OCI-LY1 (cell line): ENCODE data around the gene CHST13.

Source experiments
- H2AFZ ChIP-seq: fragments of 200-600 bp; sonication (generic), shearing (Covaris generic); 2 replicates; pipeline ENCODE4 v1.6.0; 2014; ENCODE audit warnings: antibody characterized with exemption, mild to moderate bottlenecking, low read length
- H3F3A ChIP-seq: fragments of 200-600 bp; sonication (generic), shearing (Covaris generic); 2 replicates; pipeline ENCODE4 v1.6.0; 2014; ENCODE audit warnings: mild to moderate bottlenecking, antibody characterized with exemption, low read length, moderate library complexity; ENCODE audit not compliant: insufficient read depth
- H3K27ac ChIP-seq: fragments of 200-600 bp; sonication (generic); 2 replicates; pipeline ENCODE4 v1.5.1; 2014; ENCODE audit warnings: low read length, mixed run types, mild to moderate bottlenecking, low read depth; ENCODE audit not compliant: poor library complexity, severe bottlenecking
- H3K27me3 ChIP-seq: fragments of 200-600 bp; sonication (generic); 2 replicates; pipeline ENCODE4 v1.6.0; 2014; ENCODE audit warnings: antibody characterized with exemption, mild to moderate bottlenecking, low read length, moderate library complexity; ENCODE audit not compliant: insufficient read depth
- H3K36me3 ChIP-seq: fragments of 200-600 bp; sonication (generic); 2 replicates; pipeline ENCODE4 v1.6.1; 2014; ENCODE audit warnings: mild to moderate bottlenecking, antibody characterized with exemption, low read length, moderate library complexity, mixed read lengths; ENCODE audit not compliant: insufficient read depth
- H3K4me1 ChIP-seq: fragments of 200-600 bp; sonication (generic); 2 replicates; pipeline ENCODE4 v1.5.1; 2014; ENCODE audit warnings: mild to moderate bottlenecking, low read length, moderate library complexity; ENCODE audit not compliant: insufficient read depth, severe bottlenecking
- H3K4me2 ChIP-seq: fragments of 200-600 bp; sonication (generic), shearing (Covaris generic); 2 replicates; pipeline ENCODE4 v1.6.1; 2014; ENCODE audit warnings: low read length
- H3K4me3 ChIP-seq: fragments of 200-600 bp; sonication (generic); 2 replicates; pipeline ENCODE4 v1.5.1; 2014; ENCODE audit warnings: low read length, low read depth, mild to moderate bottlenecking, mixed read lengths; ENCODE audit not compliant: poor library complexity, severe bottlenecking
- H3K79me2 ChIP-seq: fragments of 200-600 bp; shearing (Covaris generic); 2 replicates; pipeline ENCODE4 v1.6.1; 2016; ENCODE audit warnings: mixed run types, low read length, mixed read lengths; ENCODE audit not compliant: insufficient read depth
- H3K9ac ChIP-seq: fragments of 200-600 bp; sonication (generic), shearing (Covaris generic); 2 replicates; pipeline ENCODE4 v1.6.1; 2014; ENCODE audit warnings: mild to moderate bottlenecking, low read length, mixed read lengths
- H3K9me2 ChIP-seq: fragments of 200-600 bp; sonication (generic), shearing (Covaris generic); 2 replicates; pipeline ENCODE4 v1.6.1; 2014; ENCODE audit warnings: low read depth, mild to moderate bottlenecking, low read length, mixed read lengths
- H3K9me3 ChIP-seq: fragments of 200-600 bp; shearing (Covaris generic); 2 replicates; pipeline ENCODE4 v1.6.1; 2014; ENCODE audit warnings: low read length, mixed read lengths
- H4K20me1 ChIP-seq: fragments of 200-600 bp; sonication (generic), shearing (Covaris generic); 2 replicates; pipeline ENCODE4 v1.6.0; 2016; ENCODE audit warnings: mild to moderate bottlenecking, low read length; ENCODE audit not compliant: insufficient read depth
- EZH2 ChIP-seq: fragments of 200-600 bp; sonication (generic), shearing (Covaris generic); IDR thresholded peaks from 2 replicates; pipeline ENCODE4 v1.8.0; 2017; ENCODE audit warnings: borderline replicate concordance, mixed run types, mild to moderate bottlenecking, antibody characterized with exemption, low read length, moderate library complexity, mixed read lengths
- TF ChIP-seq, protein P1 (sequence below): fragments of 200-600 bp; sonication (generic), shearing (Covaris generic); IDR thresholded peaks from 2 replicates; pipeline ENCODE4 v1.5.1; 2017; ENCODE audit warnings: mild to moderate bottlenecking, antibody characterized with exemption, low read length, moderate library complexity, mixed read lengths

The CHST13 gene

DNA sequence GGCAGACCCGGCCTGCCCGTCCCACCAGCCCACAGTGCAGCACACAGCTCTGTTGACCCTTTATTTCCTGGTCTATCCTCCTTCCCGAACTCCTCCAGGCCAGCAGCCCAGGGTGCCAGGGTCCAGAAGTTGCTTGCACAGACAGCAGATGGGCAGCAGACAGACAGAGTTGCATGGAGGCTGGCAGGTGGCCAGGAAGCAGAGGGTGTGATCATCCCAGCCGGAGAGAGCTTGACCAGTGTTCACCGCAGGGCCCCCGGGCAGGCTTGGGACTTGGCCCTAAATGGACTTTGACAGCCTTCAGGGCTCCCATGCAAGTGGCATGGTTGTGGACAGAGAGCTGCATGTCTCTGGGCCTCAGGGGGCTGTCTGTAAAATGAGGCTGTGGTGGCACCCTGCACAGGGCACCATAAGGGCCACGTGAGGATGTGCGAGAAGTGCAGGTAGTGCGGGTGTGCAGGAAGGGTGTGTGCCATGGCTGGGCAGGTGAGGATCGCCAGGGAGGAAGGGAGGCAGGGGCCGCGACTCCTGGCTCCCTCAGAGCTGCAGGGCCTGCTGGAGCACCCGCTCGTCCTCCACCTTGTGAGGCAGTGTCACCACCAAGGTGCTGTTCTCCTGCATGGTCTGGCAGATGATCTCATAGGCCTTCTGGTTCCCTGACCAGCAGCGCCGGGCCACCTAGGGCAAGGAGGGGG is 42.0 kb upstream of the CHST13 start:
- Histone ChIP-seq H3K9me2 (no peaks in the 10 kb centered on the region), H3K36me3 (no peaks in the 10 kb centered on the region), H3K4me3 (no peak overlapping the region), H3K27me3 (peaks cover 7% of the 10 kb centered on the region), H3K27ac (no peak overlapping the region), H3K4me2 (no peak overlapping the region), H2AFZ (no peak overlapping the region), H4K20me1 (no peaks in the 10 kb centered on the region), H3F3A (no peaks in the 10 kb centered on the region), H3K9ac (no peak overlapping the region), H3K9me3 (no peaks in the 10 kb centered on the region), H3K79me2 (no peaks in the 10 kb centered on the region), H3K4me1 (no peaks in the 10 kb centered on the region)
- TF ChIP-seq EZH2: no peak
- TF ChIP-seq, protein P1, sequence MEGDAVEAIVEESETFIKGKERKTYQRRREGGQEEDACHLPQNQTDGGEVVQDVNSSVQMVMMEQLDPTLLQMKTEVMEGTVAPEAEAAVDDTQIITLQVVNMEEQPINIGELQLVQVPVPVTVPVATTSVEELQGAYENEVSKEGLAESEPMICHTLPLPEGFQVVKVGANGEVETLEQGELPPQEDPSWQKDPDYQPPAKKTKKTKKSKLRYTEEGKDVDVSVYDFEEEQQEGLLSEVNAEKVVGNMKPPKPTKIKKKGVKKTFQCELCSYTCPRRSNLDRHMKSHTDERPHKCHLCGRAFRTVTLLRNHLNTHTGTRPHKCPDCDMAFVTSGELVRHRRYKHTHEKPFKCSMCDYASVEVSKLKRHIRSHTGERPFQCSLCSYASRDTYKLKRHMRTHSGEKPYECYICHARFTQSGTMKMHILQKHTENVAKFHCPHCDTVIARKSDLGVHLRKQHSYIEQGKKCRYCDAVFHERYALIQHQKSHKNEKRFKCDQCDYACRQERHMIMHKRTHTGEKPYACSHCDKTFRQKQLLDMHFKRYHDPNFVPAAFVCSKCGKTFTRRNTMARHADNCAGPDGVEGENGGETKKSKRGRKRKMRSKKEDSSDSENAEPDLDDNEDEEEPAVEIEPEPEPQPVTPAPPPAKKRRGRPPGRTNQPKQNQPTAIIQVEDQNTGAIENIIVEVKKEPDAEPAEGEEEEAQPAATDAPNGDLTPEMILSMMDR: no peak

DNA sequence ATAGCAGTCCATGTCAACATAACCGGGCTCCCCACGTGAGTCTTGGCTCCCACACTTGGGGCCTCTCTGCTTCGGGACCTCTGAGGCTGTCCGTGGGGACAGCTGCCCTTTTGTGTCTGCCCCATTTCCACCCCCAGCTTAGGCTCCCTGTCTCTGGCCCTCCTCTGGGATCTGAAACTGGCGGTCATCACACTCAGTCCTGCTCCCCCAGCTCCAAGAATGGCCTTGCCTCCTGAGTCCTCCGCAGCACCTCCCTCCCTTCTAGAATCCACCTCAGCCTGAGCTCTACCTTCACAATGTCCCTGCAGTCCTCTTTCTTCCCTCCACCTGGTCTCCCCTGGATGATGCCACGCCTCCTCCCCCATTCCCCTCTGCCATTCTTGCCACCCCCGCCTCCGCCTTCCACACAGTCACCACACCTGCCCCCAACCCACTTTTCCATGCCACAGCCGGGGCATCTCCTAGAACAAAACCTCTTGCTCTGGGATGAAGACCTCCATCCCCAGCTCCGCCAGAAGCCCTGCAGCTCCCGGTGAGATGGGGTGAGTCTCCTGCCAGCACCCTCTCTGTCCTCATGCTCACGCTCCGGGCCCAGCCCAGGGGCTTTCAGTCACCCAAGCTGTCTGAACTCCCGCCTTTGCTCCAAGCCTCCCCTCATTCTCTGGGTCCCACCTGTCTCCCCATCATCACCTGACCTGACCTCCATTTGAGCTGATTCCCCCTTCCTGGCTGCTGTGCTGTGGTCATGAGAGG is 41.3 kb upstream of the CHST13 start:
- H3K9me3 ChIP-seq: no peaks in the 10 kb centered on the region
- no peak overlapping the region for H3K27ac ChIP-seq
- no peaks in the 10 kb centered on the region for H3F3A ChIP-seq
- no peak overlapping the region for H3K4me3 ChIP-seq
- TF ChIP-seq, protein P1: no peak
- TF ChIP-seq EZH2: no peak
- no peaks in the 10 kb centered on the region for H3K36me3 ChIP-seq
- peaks cover 7% of the 10 kb centered on the region for H3K27me3 ChIP-seq
- H2AFZ ChIP-seq: no peak overlapping the region
- no peaks in the 10 kb centered on the region for H3K9me2 ChIP-seq
- H3K9ac ChIP-seq: no peak overlapping the region
- no peaks in the 10 kb centered on the region for H3K4me1 ChIP-seq
- no peaks in the 10 kb centered on the region for H3K79me2 ChIP-seq
- no peaks in the 10 kb centered on the region for H4K20me1 ChIP-seq
- H3K4me2 ChIP-seq: no peak overlapping the region

DNA sequence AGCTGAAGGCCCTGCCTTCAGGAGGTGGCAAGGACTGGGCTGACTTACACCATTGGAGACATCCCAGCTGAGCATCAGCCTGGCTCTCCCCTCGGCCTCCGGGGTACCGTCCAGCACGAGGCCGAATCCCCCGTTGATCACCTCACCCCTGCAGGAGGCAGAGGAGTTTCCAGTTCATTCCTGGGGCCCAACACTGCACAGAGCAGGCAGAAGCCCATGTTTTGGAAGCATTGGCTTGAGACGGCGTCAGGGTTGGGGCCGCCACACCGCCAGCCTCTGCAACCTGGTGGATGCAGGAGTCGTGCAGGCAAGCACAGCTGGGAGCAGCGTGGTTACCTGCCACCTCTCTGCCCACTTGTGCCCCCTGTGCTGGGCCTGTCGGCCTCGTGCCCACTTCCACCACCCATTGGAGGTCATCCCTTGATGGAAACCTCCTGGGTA is 40.6 kb upstream of the CHST13 start:
- Histone ChIP-seq H3K27me3 (peaks cover 7% of the 10 kb centered on the region), H3K4me1 (no peaks in the 10 kb centered on the region), H3K9ac (no peak overlapping the region), H3F3A (no peaks in the 10 kb centered on the region), H3K79me2 (no peaks in the 10 kb centered on the region), H3K4me3 (no peak overlapping the region), H3K36me3 (no peaks in the 10 kb centered on the region), H3K4me2 (no peak overlapping the region), H3K9me2 (no peaks in the 10 kb centered on the region), H3K27ac (no peak overlapping the region), H2AFZ (no peak overlapping the region), H3K9me3 (no peaks in the 10 kb centered on the region), H4K20me1 (no peaks in the 10 kb centered on the region)
- no peak for TF ChIP-seq EZH2
- TF ChIP-seq, protein P1: no peak
